Transverse colon (tissue), 3 donors: Measurements from ENCODE around the gene PDK3.

Experiments
- EP300 ChIP-seq: sonication (generic); formaldehyde crosslinking; IDR thresholded peaks from one replicate; pipeline ENCODE4 v1.6.1; 2017; ENCODE audit warnings: antibody characterized with exemption, low read depth
- POLR2A ChIP-seq: fragments of 450-650 bp; IDR thresholded peaks from one replicate; pipeline ENCODE4 v1.6.1; 2016; ENCODE audit warnings: antibody characterized with exemption, mild to moderate bottlenecking, moderate library complexity
- TF ChIP-seq, protein P1 (sequence below), 5 experiments: fragments of 200-600 bp in 3 of 5; fragments of 450-650 bp in 2 of 5; sonication (generic) in 3 of 5; IDR thresholded peaks; 1 replicate in 2 of 5; 2 replicates in 3 of 5; pipeline ENCODE4 v1.5.1; 2016 to 2017; ENCODE audit warnings: antibody characterized with exemption in 5 of 5, inconsistent platforms in 3 of 5, mild to moderate bottlenecking in 2 of 5, moderate library complexity in 1 of 5

DNA sequence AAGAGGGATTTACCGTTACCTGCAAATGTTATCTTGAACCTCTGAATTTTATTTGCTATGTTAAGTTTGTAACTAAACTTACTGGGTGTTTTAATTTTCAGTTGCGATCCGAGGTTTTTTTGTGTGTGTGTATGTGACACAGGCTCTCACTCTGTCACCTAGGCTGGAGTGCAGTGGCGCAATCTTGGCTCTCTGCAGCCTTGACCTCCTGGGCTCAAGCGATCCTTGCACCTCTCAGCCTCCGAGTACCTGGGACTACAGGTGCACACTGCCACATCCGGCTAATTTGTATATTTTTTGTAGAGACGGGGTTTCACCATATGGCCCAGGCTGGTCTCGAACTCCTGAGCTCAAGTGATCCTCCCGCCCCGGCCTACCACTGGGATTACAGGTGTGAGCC lies 18.5 kb downstream of the PDK3 start:
- TF ChIP-seq, protein P1, sequence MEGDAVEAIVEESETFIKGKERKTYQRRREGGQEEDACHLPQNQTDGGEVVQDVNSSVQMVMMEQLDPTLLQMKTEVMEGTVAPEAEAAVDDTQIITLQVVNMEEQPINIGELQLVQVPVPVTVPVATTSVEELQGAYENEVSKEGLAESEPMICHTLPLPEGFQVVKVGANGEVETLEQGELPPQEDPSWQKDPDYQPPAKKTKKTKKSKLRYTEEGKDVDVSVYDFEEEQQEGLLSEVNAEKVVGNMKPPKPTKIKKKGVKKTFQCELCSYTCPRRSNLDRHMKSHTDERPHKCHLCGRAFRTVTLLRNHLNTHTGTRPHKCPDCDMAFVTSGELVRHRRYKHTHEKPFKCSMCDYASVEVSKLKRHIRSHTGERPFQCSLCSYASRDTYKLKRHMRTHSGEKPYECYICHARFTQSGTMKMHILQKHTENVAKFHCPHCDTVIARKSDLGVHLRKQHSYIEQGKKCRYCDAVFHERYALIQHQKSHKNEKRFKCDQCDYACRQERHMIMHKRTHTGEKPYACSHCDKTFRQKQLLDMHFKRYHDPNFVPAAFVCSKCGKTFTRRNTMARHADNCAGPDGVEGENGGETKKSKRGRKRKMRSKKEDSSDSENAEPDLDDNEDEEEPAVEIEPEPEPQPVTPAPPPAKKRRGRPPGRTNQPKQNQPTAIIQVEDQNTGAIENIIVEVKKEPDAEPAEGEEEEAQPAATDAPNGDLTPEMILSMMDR (IDR thresholded peaks at IDR 0.05), result no peak
- no peak for TF ChIP-seq EP300
- TF ChIP-seq POLR2A, result no peak
